Neutrophil (primary cell): ENCODE results near the gene CCDC71.

Source experiments
- H3K27ac ChIP-seq: fragments of 200-600 bp; sonication (generic); 2 replicates; pipeline ENCODE4 v1.5.1; 2016; ENCODE audit warnings: mild to moderate bottlenecking, moderate library complexity
- H3K27me3 ChIP-seq: fragments of 200-600 bp; sonication (generic); 2 replicates; pipeline ENCODE4 v1.6.0; 2016; ENCODE audit warnings: mild to moderate bottlenecking
- H3K36me3 ChIP-seq: fragments of 200-600 bp; sonication (generic); 2 replicates; pipeline ENCODE4 v1.5.1; 2017
- H3K4me1 ChIP-seq, 2 experiments: fragments of 200-600 bp in 1 of 2; sonication (generic) in 1 of 2; 1 replicate in 1 of 2; 2 replicates in 1 of 2; pipeline versions ENCODE4 v1.5.1 to v1.6.1; 2013 to 2016; ENCODE audit warnings: low read depth in 1 of 2, low read length in 1 of 2, mild to moderate bottlenecking in 1 of 2, moderate library complexity in 1 of 2; ENCODE audit not compliant: control insufficient read depth in 1 of 2, insufficient read depth in 1 of 2
- H3K4me3 ChIP-seq, 2 experiments: fragments of 200-600 bp in 1 of 2; sonication (generic) in 1 of 2; 1 replicate in 1 of 2; 2 replicates in 1 of 2; pipeline ENCODE4 v1.5.1; 2013 to 2016; ENCODE audit warnings: low read depth in 1 of 2, low read length in 1 of 2, mild to moderate bottlenecking in 1 of 2, moderate library complexity in 1 of 2
- H3K9me3 ChIP-seq: fragments of 200-600 bp; sonication (generic); 2 replicates; pipeline ENCODE4 v1.5.1; 2016
- TF ChIP-seq, protein P1 (sequence below): fragments of 200-600 bp; sonication (generic); IDR thresholded peaks from 2 replicates; pipeline ENCODE4 v1.5.1; 2016; ENCODE audit warnings: antibody characterized with exemption

The CCDC71 gene

DNA sequence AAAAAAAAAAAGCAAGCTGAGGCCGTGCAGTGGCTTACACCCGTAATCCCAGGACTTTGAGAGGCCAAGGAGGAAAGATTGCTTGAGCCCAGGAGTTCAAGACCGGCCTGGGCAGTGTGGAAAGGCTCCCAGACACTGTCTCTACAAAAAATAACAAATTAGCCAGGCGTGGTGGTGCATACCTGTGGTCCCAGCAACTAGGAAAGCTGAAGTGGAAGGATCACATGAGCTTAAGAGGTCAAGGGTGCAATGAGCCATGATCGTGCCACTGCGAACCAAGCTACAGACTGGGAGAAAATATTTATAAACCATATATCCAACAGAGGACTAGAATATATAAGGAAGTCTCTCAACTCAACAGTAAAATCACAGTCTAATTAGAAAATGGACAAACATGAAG, 15.2 kb upstream of the CCDC71 start:
- H3K9me3 ChIP-seq: no peaks in the 10 kb centered on the region
- H3K36me3 ChIP-seq: no peaks in the 10 kb centered on the region
- H3K27ac ChIP-seq: no peak overlapping the region
- H3K27me3 ChIP-seq: peaks cover 11% of the 10 kb centered on the region
- no peaks in the 10 kb centered on the region for H3K4me1 ChIP-seq
- TF ChIP-seq, protein P1, sequence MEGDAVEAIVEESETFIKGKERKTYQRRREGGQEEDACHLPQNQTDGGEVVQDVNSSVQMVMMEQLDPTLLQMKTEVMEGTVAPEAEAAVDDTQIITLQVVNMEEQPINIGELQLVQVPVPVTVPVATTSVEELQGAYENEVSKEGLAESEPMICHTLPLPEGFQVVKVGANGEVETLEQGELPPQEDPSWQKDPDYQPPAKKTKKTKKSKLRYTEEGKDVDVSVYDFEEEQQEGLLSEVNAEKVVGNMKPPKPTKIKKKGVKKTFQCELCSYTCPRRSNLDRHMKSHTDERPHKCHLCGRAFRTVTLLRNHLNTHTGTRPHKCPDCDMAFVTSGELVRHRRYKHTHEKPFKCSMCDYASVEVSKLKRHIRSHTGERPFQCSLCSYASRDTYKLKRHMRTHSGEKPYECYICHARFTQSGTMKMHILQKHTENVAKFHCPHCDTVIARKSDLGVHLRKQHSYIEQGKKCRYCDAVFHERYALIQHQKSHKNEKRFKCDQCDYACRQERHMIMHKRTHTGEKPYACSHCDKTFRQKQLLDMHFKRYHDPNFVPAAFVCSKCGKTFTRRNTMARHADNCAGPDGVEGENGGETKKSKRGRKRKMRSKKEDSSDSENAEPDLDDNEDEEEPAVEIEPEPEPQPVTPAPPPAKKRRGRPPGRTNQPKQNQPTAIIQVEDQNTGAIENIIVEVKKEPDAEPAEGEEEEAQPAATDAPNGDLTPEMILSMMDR: no peak
- H3K4me3 ChIP-seq: no peak overlapping the region

DNA sequence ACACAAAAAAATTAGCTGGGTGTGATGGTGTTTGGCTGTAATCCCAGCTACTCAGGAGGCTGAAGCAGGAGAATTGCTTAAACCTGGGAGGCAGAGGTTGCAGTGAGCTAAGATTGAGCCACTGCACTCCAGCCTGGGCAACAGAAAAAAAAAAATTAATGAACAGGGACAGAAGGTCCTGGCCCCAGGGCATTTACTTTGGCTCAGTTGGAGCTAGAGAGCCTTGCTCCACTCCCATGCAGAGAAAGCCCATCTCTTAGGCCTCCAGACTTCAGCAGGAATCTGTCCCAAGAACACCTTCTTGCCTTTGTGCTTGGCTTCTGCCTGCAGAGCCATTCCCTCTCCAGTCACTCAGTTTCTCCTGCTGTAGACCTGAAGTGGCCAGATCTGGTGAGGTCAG, 14.0 kb upstream of the CCDC71 start:
- Histone ChIP-seq H3K27me3 (peaks cover 11% of the 10 kb centered on the region), H3K4me1 (no peaks in the 10 kb centered on the region), H3K9me3 (no peaks in the 10 kb centered on the region), H3K36me3 (no peaks in the 10 kb centered on the region), H3K4me3 (no peak overlapping the region), H3K27ac (no peak overlapping the region)
- TF ChIP-seq, protein P1: no peak

- Histone ChIP-seq H3K9me3 (no peaks in the 10 kb centered on the region), H3K27me3 (peaks cover 9% of the 10 kb centered on the region), H3K4me1 (peaks cover under 1% of the 10 kb centered on the region in 2 experiments), H3K27ac (no peak overlapping the region), H3K4me3 (no peak overlapping the region), H3K36me3 (no peaks in the 10 kb centered on the region)
- TF ChIP-seq, protein P1: no peak
These were observed 10.9 kb upstream of the CCDC71 start for GRCh38 chr3:49177073-49177472.

- Histone ChIP-seq H3K27me3 (no peaks in the 10 kb centered on the region), H3K4me1 (peaks cover 8 to 10% of the 10 kb centered on the region in 2 experiments), H3K4me3 (no peak overlapping the region), H3K27ac (no peak overlapping the region), H3K9me3 (no peaks in the 10 kb centered on the region), H3K36me3 (no peaks in the 10 kb centered on the region)
- TF ChIP-seq, protein P1: no peak
These were observed 9.4 kb upstream of the CCDC71 start for GRCh38 chr3:49175530-49175929.

GRCh38 chr3:49174397-49174985, 8.4 kb upstream of the CCDC71 start:
- Histone ChIP-seq H3K27me3 (no peaks in the 10 kb centered on the region), H3K4me3 (no peak overlapping the region), H3K9me3 (no peaks in the 10 kb centered on the region), H3K4me1 (peaks cover 8 to 10% of the 10 kb centered on the region in 2 experiments), H3K27ac (no peak overlapping the region), H3K36me3 (no peaks in the 10 kb centered on the region)
- TF ChIP-seq, protein P1: no peak
